HG02973 (cell line): ENCODE measurements around the gene SH2D7.

Source experiments
- ATAC-seq: cut with Tn5 transposase; IDR thresholded peaks from one replicate; pipeline ENCODE4 v1.9.1; 2021; ENCODE audit warnings: moderate library complexity; ENCODE audit not compliant: unreplicated experiment

SH2D7 gene

GRCh38 chr15:78060232-78060631 is 32.1 kb upstream of the SH2D7 start:
- ATAC-seq, result no peak

GRCh38 chr15:78061963-78062427 is 30.4 kb upstream of the SH2D7 start:
- ATAC-seq, result no peak

- no peak for ATAC-seq
Observed at GRCh38 chr15:78063217-78063616, 29.1 kb upstream of the SH2D7 start.

- ATAC-seq, result no peak
Observed at GRCh38 chr15:78063970-78064385, 28.4 kb upstream of the SH2D7 start.

GRCh38 chr15:78064544-78064943 is 27.8 kb upstream of the SH2D7 start:
- ATAC-seq, result no peak

GRCh38 chr15:78065284-78065872 is 27.0 kb upstream of the SH2D7 start:
- no peak for ATAC-seq

GRCh38 chr15:78065973-78066946 is 26.1 kb upstream of the SH2D7 start:
- peak; percentile 52 for ATAC-seq

- no peak for ATAC-seq
Observed at GRCh38 chr15:78067328-78068228, 24.8 kb upstream of the SH2D7 start.

GRCh38 chr15:78069052-78069414 is 23.3 kb upstream of the SH2D7 start:
- no peak for ATAC-seq

GRCh38 chr15:78069462-78070029 is 22.8 kb upstream of the SH2D7 start:
- no peak for ATAC-seq

- ATAC-seq, result no peak
Observed at GRCh38 chr15:78070049-78070700, 22.2 kb upstream of the SH2D7 start.

GRCh38 chr15:78071383-78071782 is 21.0 kb upstream of the SH2D7 start:
- no peak for ATAC-seq

- ATAC-seq, result no peak
Observed at GRCh38 chr15:78072080-78072892, 20.1 kb upstream of the SH2D7 start.

GRCh38 chr15:78073046-78073787 is 19.1 kb upstream of the SH2D7 start:
- no peak for ATAC-seq

- no peak for ATAC-seq
Observed at GRCh38 chr15:78075490-78076230, 16.7 kb upstream of the SH2D7 start.

- peak; percentile 4 for ATAC-seq
Observed at GRCh38 chr15:78076231-78077052, 15.9 kb upstream of the SH2D7 start.
